Endodermal cell (in vitro differentiated cells): Measurements from ENCODE around the gene HOXA11. TPM values are rescaled to one million over a fixed set of nuclear protein-coding genes. Genes with fewer than 3 reads are reported as not detected.

Source experiments
- DNase-seq: peaks from one replicate; pipeline ENCODE4 v3.0.0-alpha.2; 2017
- H3K27ac ChIP-seq: 2 replicates; pipeline ENCODE4 v1.5.1; 2013; ENCODE audit warnings: mild to moderate bottlenecking, low read depth, low read length, moderate library complexity
- H3K27me3 ChIP-seq: 2 replicates; pipeline ENCODE4 v1.6.1; 2013; ENCODE audit warnings: mild to moderate bottlenecking, low read length, moderate library complexity; ENCODE audit not compliant: insufficient read depth, control insufficient read depth, poor library complexity, severe bottlenecking
- H3K36me3 ChIP-seq: 2 replicates; pipeline ENCODE4 v1.7.0; 2013; ENCODE audit warnings: mild to moderate bottlenecking, low read length, moderate library complexity; ENCODE audit not compliant: control insufficient read depth, insufficient read depth
- H3K4me1 ChIP-seq: one replicate; pipeline ENCODE4 v1.7.0; 2013; ENCODE audit warnings: low read length; ENCODE audit not compliant: control insufficient read depth, insufficient read depth
- H3K4me3 ChIP-seq: 2 replicates; pipeline ENCODE4 v1.5.1; 2013; ENCODE audit warnings: mild to moderate bottlenecking, low read length, moderate library complexity
- H3K9ac ChIP-seq: 2 replicates; pipeline ENCODE4 v1.6.1; 2013; ENCODE audit warnings: mild to moderate bottlenecking, low read length, moderate library complexity; ENCODE audit not compliant: poor library complexity, severe bottlenecking; ENCODE audit errors: extremely low read depth
- H3K9me3 ChIP-seq: 2 replicates; pipeline ENCODE4 v1.6.1; 2013; ENCODE audit warnings: mild to moderate bottlenecking, low read length, moderate library complexity; ENCODE audit not compliant: control insufficient read depth
- H3K27ac Mint-ChIP-seq: 2 replicates; pipeline ENCODE4 v1.8.0; 2020; ENCODE audit warnings: mixed read lengths
- H3K27me3 Mint-ChIP-seq: 2 replicates; pipeline ENCODE4 v1.8.0; 2021; ENCODE audit warnings: mild to moderate bottlenecking, mixed read lengths; ENCODE audit not compliant: insufficient read depth
- H3K36me3 Mint-ChIP-seq: 2 replicates; pipeline ENCODE4 v1.8.0; 2020; ENCODE audit warnings: low read depth, mixed read lengths
- H3K4me1 Mint-ChIP-seq: 2 replicates; pipeline ENCODE4 v1.8.0; 2020; ENCODE audit warnings: mixed read lengths
- H3K4me3 Mint-ChIP-seq: 2 replicates; pipeline ENCODE4 v1.8.0; 2020; ENCODE audit warnings: mild to moderate bottlenecking, moderate library complexity, mixed read lengths
- H3K9me3 Mint-ChIP-seq: 2 replicates; pipeline ENCODE4 v1.8.0; 2020; ENCODE audit warnings: mild to moderate bottlenecking, mixed read lengths
- WGBS, 2 experiments: methylation state at CpG; one replicate each; pipeline versions ENCODE4 v1.1.5 to v1.1.7; 2013; ENCODE audit warnings: missing lambda C conversion rate in 2 of 2, mixed read lengths in 1 of 2; ENCODE audit not compliant: insufficient coverage in 1 of 2, insufficient read length in 1 of 2; 5-methylcytosine and 5-hydroxymethylcytosine counted together
- total RNA-seq, 2 donors: library from RNA; stranded (reverse); fragmentation: NEBNext Ultra II Directional in 1 of 2; extraction: Animal tissue kit (Norgen Biotek cat#: 25700) in 1 of 2; gene quantifications; 2 replicates in 1 of 2; 3 replicates in 1 of 2; pipeline ENCODE4 v1.2.1, GENCODE V29; 2021
- TF ChIP-seq, protein P1 (sequence below): fragments of 200-600 bp; sonication (generic); conservative IDR thresholded peaks from 2 replicates; pipeline ENCODE4 v1.5.0; 2021; ENCODE audit warnings: antibody characterized with exemption, mild to moderate bottlenecking

The HOXA11 gene
- total RNA-seq, 2 donors from 2014 or later: not detected

DNA sequence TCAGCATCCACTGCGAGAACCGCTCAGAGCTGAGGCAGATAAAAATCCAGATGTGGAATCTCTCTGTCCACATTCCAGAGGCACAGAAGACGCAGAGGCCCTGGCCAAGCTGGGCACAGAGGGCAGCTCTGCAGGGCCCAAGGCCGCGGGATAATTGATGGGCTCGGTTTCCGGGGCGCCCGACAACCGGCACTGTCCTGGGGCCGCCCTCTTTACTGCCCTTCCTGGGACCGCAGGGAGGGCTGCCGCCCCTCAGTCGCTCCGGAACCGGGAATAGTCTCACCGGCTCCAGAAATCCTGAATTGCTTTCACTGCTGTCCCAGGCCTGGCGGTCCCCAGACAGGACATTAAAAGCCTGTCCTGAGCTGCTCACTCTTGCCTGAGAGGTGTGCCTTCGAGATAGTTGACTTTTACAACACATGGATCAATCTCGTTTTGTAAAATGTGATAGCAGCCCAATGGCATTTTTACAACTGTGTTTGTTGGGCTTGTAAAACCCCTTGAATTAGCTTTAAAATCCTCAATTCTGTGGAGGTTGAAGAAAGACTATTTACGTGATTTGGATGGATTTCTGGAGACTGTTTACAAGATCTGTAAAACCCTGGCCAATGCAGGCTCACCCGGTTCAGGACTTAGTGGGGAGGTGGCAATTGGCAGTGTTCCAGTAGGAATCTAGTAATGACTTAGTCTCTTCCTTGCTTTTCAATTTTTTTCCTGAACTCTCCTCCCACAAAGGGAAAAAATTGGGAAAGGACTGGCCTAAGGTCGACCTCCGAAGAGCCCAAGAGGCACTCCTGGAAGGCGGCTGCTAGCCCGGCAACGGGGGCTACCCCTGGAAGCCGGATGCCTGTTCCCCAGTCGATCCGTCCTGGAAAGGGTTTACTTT is 36.0 kb downstream of the HOXA11 start:
- Histone ChIP-seq H3K4me1 (no peaks in the 10 kb centered on the region), H3K36me3 (no peaks in the 10 kb centered on the region), H3K9me3 (peaks cover 19% of the 10 kb centered on the region), H3K27ac (no peak overlapping the region), H3K4me3 (no peak overlapping the region), H3K9ac (no peak overlapping the region), H3K27me3 (peaks cover 100% of the 10 kb centered on the region)
- peak; percentile 19 for DNase-seq
- TF ChIP-seq, protein P1, sequence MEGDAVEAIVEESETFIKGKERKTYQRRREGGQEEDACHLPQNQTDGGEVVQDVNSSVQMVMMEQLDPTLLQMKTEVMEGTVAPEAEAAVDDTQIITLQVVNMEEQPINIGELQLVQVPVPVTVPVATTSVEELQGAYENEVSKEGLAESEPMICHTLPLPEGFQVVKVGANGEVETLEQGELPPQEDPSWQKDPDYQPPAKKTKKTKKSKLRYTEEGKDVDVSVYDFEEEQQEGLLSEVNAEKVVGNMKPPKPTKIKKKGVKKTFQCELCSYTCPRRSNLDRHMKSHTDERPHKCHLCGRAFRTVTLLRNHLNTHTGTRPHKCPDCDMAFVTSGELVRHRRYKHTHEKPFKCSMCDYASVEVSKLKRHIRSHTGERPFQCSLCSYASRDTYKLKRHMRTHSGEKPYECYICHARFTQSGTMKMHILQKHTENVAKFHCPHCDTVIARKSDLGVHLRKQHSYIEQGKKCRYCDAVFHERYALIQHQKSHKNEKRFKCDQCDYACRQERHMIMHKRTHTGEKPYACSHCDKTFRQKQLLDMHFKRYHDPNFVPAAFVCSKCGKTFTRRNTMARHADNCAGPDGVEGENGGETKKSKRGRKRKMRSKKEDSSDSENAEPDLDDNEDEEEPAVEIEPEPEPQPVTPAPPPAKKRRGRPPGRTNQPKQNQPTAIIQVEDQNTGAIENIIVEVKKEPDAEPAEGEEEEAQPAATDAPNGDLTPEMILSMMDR: no peak
- WGBS, 2 experiments: 38 to 40% methylated on average over 18 to 30 of the region's 30 CpGs
- no peaks in the 10 kb centered on the region for H3K4me1 Mint-ChIP-seq
- peaks cover 15% of the 10 kb centered on the region for H3K9me3 Mint-ChIP-seq
- H3K27ac Mint-ChIP-seq: no peak overlapping the region
- H3K4me3 Mint-ChIP-seq: no peak overlapping the region
- no peaks in the 10 kb centered on the region for H3K36me3 Mint-ChIP-seq
- peaks cover 100% of the 10 kb centered on the region for H3K27me3 Mint-ChIP-seq

GRCh38 chr7:27148031-27148755 is 36.8 kb downstream of the HOXA11 start:
- Histone ChIP-seq H3K9ac (no peak overlapping the region), H3K36me3 (no peaks in the 10 kb centered on the region), H3K4me3 (no peak overlapping the region), H3K27ac (peak overlapping the region; percentile 24), H3K27me3 (peaks cover 100% of the 10 kb centered on the region), H3K9me3 (peaks cover 18% of the 10 kb centered on the region), H3K4me1 (no peaks in the 10 kb centered on the region)
- WGBS, 2 experiments: 25 to 57% methylated on average over 10 to 28 of the region's 28 CpGs
- Mint-ChIP-seq H3K4me1 (peaks cover 4% of the 10 kb centered on the region), H3K27me3 (peaks cover 100% of the 10 kb centered on the region), H3K9me3 (peaks cover 15% of the 10 kb centered on the region), H3K36me3 (no peaks in the 10 kb centered on the region), H3K4me3 (no peak overlapping the region), H3K27ac (no peak overlapping the region)
- TF ChIP-seq, protein P1: no peak
- DNase-seq: peak; percentile 65

GRCh38 chr7:27147199-27148030 is 37.6 kb downstream of the HOXA11 start, which contains the start of gene HOXA6:
Gene HOXA6 (minus strand): TSS chr7:27147774. CDS start chr7:27147749, 25 bp downstream.
- no peaks in the 10 kb centered on the region for H3K4me1 ChIP-seq
- H3K9ac ChIP-seq: no peak within 1 kb of the TSS
- Mint-ChIP-seq H3K4me3 (no peak within 1 kb of the TSS), H3K36me3 (no peaks in the 10 kb centered on the region), H3K27me3 (peaks cover 100% of the 10 kb centered on the region), H3K4me1 (peaks cover 8% of the 10 kb centered on the region), H3K9me3 (peaks cover 15% of the 10 kb centered on the region), H3K27ac (no peak within 1 kb of the TSS)
- no peak within 1 kb of the TSS for H3K4me3 ChIP-seq
- WGBS, 2 experiments: 19 to 20% methylated on average over 45 to 63 of the region's 63 CpGs
- peaks cover 16% of the 10 kb centered on the region for H3K9me3 ChIP-seq
- H3K27ac ChIP-seq: peak within 1 kb of the TSS; percentile 24
- H3K36me3 ChIP-seq: no peaks in the 10 kb centered on the region
- peaks cover 100% of the 10 kb centered on the region for H3K27me3 ChIP-seq
- TF ChIP-seq, protein P1: no peak
- DNase-seq: peak; percentile 63
